K562 (cell line): Measurements from ENCODE around the gene SERINC5. TPM values are rescaled to one million over a fixed set of nuclear protein-coding genes. Genes with fewer than 3 reads are reported as not detected.

Experiments
- CC2D1A ChIP-seq: fragments of 450-650 bp; IDR thresholded peaks from 2 replicates; pipeline ENCODE4 v1.6.1; 2017; ENCODE audit warnings: mild to moderate bottlenecking
- GATA2 ChIP-seq: sonication (generic); formaldehyde crosslinking; IDR thresholded peaks from 2 replicates; pipeline ENCODE4 v1.4.0; 2020; ENCODE audit warnings: mild to moderate bottlenecking, missing genetic modification reagents
- GTF2E2 ChIP-seq: fragments of 200-800 bp; sonication (Bioruptor generic); IDR thresholded peaks from 2 replicates; pipeline ENCODE4 v1.6.1; 2016; ENCODE audit warnings: missing genetic modification characterization, missing compliant biosample characterization
- HMG20A ChIP-seq: fragments of 450-650 bp; formaldehyde crosslinking; conservative IDR thresholded peaks from 2 replicates; pipeline ENCODE4 v1.4.0; 2020; ENCODE audit warnings: mild to moderate bottlenecking, mixed read lengths
- IRF2 ChIP-seq: sonication (generic); formaldehyde crosslinking; IDR thresholded peaks from 2 replicates; pipeline ENCODE4 v1.8.1; 2022; ENCODE audit warnings: mild to moderate bottlenecking, missing genetic modification reagents
- LEF1 ChIP-seq: fragments of 450-650 bp; IDR thresholded peaks from 2 replicates; pipeline ENCODE4 v1.6.1; 2016; ENCODE audit warnings: mild to moderate bottlenecking
- NCOA4 ChIP-seq: fragments of 450-650 bp; IDR thresholded peaks from 2 replicates; pipeline ENCODE4 v1.6.1; 2018; ENCODE audit warnings: mild to moderate bottlenecking; ENCODE audit not compliant: partially characterized antibody
- RUNX1 ChIP-seq: sonication (generic); IDR thresholded peaks from 2 replicates; pipeline ENCODE4 v1.6.1; 2016; ENCODE audit warnings: antibody characterized with exemption, low read depth
- polyA plus RNA-seq, 8 experiments: library from polyadenylated mRNA; depleted of rRNA in 4 of 8; stranded (reverse) in 5 of 8; unstranded in 3 of 8; fragments of >200 nt; fragmentation: Nextera tagmentation in 2 of 8; fragmentation: Illumina TruSeq in 1 of 8; extraction: Ambion mirVana in 2 of 8; extraction: Trizol in 1 of 8; gene quantifications; 2 replicates each; pipeline versions ENCODE4 v1.2.1 to v1.2.3, GENCODE V29; 2011 to 2014; ENCODE audit warnings: inconsistent platforms in 1 of 8, missing spikeins in 1 of 8
- total RNA-seq, 7 experiments: library from RNA; depleted of rRNA in 6 of 7; stranded (reverse); fragments of >200 nt in 6 of 7; fragmentation: Illumina TruSeq in 2 of 7; extraction: Trizol in 2 of 7; gene quantifications; 2 replicates each; pipeline versions ENCODE4 v1.2.1 to v1.2.3, GENCODE V29; 2011 to 2021; ENCODE audit warnings: low replicate concordance in 1 of 7
- TF ChIP-seq, protein P1 (sequence below): fragments of 200-600 bp; sonication (generic); IDR thresholded peaks from one replicate; pipeline ENCODE4 v1.6.1; 2012; ENCODE audit warnings: mild to moderate bottlenecking, low read depth, low read length, inconsistent platforms
- TF ChIP-seq, protein P2 (sequence below), 2 experiments: fragments of 150-350 bp in 1 of 2; IDR thresholded peaks; 2 replicates each; pipeline ENCODE4 v1.6.1; 2012 to 2016; ENCODE audit warnings: low read depth in 2 of 2, low read length in 2 of 2, mild to moderate bottlenecking in 1 of 2, moderate library complexity in 1 of 2

SERINC5 gene
- total and polyA plus RNA-seq, 9 of the 15 experiments (the other 6 are each of a cell fraction or from before 2014, with no cell fraction given): 1.4 to 7.9 (median 3.7) TPM

DNA sequence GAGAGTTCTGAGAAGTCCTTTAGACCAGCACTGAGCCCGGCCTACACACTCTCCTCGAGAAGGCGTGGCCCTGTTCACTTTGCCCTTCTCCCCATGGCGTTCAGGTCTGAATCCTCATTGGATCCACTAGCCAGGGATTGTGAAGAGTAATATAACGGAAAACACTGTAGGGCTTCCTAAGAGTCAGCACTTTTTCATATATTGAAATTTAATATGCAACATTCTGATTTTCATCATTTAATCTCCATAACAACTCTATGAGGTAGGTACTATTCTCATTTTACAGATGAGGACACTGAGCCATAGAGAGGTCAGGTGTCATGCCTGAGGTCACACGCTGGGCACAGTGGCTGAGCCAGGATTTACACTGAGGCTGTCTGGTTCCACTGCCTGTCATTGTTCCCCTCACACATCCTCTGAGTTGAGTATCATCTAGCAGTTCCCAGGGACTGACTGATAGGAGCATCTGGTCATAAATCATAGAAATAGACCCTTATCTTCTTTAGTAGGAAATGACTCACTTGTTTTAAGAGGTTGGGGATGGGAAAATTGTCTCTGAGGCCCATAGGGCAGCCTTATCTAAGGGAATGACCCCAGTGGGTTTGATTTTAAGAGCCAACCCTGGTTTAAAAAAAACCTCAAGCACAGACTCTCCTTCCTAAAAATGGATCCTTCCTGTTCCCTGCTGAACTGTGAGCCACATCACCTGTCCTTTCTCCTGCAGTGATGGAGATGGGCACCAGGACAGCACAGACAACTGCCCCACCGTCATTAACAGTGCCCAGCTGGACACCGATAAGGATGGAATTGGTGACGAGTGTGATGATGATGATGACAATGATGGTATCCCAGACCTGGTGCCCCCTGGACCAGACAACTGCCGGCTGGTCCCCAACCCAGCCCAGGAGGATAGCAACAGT is 179.5 kb downstream of the SERINC5 start (continued):
- TF ChIP-seq, protein P1, sequence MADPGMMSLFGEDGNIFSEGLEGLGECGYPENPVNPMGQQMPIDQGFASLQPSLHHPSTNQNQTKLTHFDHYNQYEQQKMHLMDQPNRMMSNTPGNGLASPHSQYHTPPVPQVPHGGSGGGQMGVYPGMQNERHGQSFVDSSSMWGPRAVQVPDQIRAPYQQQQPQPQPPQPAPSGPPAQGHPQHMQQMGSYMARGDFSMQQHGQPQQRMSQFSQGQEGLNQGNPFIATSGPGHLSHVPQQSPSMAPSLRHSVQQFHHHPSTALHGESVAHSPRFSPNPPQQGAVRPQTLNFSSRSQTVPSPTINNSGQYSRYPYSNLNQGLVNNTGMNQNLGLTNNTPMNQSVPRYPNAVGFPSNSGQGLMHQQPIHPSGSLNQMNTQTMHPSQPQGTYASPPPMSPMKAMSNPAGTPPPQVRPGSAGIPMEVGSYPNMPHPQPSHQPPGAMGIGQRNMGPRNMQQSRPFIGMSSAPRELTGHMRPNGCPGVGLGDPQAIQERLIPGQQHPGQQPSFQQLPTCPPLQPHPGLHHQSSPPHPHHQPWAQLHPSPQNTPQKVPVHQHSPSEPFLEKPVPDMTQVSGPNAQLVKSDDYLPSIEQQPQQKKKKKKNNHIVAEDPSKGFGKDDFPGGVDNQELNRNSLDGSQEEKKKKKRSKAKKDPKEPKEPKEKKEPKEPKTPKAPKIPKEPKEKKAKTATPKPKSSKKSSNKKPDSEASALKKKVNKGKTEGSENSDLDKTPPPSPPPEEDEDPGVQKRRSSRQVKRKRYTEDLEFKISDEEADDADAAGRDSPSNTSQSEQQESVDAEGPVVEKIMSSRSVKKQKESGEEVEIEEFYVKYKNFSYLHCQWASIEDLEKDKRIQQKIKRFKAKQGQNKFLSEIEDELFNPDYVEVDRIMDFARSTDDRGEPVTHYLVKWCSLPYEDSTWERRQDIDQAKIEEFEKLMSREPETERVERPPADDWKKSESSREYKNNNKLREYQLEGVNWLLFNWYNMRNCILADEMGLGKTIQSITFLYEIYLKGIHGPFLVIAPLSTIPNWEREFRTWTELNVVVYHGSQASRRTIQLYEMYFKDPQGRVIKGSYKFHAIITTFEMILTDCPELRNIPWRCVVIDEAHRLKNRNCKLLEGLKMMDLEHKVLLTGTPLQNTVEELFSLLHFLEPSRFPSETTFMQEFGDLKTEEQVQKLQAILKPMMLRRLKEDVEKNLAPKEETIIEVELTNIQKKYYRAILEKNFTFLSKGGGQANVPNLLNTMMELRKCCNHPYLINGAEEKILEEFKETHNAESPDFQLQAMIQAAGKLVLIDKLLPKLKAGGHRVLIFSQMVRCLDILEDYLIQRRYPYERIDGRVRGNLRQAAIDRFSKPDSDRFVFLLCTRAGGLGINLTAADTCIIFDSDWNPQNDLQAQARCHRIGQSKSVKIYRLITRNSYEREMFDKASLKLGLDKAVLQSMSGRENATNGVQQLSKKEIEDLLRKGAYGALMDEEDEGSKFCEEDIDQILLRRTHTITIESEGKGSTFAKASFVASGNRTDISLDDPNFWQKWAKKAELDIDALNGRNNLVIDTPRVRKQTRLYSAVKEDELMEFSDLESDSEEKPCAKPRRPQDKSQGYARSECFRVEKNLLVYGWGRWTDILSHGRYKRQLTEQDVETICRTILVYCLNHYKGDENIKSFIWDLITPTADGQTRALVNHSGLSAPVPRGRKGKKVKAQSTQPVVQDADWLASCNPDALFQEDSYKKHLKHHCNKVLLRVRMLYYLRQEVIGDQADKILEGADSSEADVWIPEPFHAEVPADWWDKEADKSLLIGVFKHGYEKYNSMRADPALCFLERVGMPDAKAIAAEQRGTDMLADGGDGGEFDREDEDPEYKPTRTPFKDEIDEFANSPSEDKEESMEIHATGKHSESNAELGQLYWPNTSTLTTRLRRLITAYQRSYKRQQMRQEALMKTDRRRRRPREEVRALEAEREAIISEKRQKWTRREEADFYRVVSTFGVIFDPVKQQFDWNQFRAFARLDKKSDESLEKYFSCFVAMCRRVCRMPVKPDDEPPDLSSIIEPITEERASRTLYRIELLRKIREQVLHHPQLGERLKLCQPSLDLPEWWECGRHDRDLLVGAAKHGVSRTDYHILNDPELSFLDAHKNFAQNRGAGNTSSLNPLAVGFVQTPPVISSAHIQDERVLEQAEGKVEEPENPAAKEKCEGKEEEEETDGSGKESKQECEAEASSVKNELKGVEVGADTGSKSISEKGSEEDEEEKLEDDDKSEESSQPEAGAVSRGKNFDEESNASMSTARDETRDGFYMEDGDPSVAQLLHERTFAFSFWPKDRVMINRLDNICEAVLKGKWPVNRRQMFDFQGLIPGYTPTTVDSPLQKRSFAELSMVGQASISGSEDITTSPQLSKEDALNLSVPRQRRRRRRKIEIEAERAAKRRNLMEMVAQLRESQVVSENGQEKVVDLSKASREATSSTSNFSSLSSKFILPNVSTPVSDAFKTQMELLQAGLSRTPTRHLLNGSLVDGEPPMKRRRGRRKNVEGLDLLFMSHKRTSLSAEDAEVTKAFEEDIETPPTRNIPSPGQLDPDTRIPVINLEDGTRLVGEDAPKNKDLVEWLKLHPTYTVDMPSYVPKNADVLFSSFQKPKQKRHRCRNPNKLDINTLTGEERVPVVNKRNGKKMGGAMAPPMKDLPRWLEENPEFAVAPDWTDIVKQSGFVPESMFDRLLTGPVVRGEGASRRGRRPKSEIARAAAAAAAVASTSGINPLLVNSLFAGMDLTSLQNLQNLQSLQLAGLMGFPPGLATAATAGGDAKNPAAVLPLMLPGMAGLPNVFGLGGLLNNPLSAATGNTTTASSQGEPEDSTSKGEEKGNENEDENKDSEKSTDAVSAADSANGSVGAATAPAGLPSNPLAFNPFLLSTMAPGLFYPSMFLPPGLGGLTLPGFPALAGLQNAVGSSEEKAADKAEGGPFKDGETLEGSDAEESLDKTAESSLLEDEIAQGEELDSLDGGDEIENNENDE: no peak
- TF ChIP-seq IRF2 (no peak), HMG20A (CRISPR knock-in tag) (0 out of 2 replicates have a peak, but pooled peaks have one; percentile 48), GTF2E2 (tag) (no peak), NCOA4 (no peak), LEF1 (peak; percentile 41; the same call in 1 of the 2 replicates), GATA2 (no peak), CC2D1A (no peak), RUNX1 (no peak)
- TF ChIP-seq, protein P2, sequence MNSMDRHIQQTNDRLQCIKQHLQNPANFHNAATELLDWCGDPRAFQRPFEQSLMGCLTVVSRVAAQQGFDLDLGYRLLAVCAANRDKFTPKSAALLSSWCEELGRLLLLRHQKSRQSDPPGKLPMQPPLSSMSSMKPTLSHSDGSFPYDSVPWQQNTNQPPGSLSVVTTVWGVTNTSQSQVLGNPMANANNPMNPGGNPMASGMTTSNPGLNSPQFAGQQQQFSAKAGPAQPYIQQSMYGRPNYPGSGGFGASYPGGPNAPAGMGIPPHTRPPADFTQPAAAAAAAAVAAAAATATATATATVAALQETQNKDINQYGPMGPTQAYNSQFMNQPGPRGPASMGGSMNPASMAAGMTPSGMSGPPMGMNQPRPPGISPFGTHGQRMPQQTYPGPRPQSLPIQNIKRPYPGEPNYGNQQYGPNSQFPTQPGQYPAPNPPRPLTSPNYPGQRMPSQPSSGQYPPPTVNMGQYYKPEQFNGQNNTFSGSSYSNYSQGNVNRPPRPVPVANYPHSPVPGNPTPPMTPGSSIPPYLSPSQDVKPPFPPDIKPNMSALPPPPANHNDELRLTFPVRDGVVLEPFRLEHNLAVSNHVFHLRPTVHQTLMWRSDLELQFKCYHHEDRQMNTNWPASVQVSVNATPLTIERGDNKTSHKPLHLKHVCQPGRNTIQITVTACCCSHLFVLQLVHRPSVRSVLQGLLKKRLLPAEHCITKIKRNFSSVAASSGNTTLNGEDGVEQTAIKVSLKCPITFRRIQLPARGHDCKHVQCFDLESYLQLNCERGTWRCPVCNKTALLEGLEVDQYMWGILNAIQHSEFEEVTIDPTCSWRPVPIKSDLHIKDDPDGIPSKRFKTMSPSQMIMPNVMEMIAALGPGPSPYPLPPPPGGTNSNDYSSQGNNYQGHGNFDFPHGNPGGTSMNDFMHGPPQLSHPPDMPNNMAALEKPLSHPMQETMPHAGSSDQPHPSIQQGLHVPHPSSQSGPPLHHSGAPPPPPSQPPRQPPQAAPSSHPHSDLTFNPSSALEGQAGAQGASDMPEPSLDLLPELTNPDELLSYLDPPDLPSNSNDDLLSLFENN (IDR thresholded peaks at IDR 0.05; ENCODE audit: low read depth in 2 of 2, low read length in 2 of 2): no peak
